Neural crest cell (in vitro differentiated cells): Measurements from ENCODE around the gene SHISA9. TPM values are rescaled to one million over a fixed set of nuclear protein-coding genes. Genes with fewer than 3 reads are reported as not detected.

Experiments
- DNase-seq: peaks from one replicate; pipeline ENCODE4 v3.0.0; 2021; ENCODE audit warnings: low read depth, mixed read lengths, low spot score
- H3K27ac Mint-ChIP-seq: one replicate; pipeline ENCODE4 v1.8.0; 2021; ENCODE audit warnings: mild to moderate bottlenecking, mixed read lengths; ENCODE audit not compliant: unreplicated experiment
- H3K27me3 Mint-ChIP-seq: 2 replicates; pipeline ENCODE4 v1.8.0; 2021; ENCODE audit warnings: low read depth, mild to moderate bottlenecking, mixed read lengths
- H3K36me3 Mint-ChIP-seq: 2 replicates; pipeline ENCODE4 v1.8.0; 2021; ENCODE audit warnings: low read depth, mild to moderate bottlenecking, mixed read lengths
- H3K4me1 Mint-ChIP-seq: 2 replicates; pipeline ENCODE4 v1.8.0; 2021; ENCODE audit warnings: mixed read lengths
- H3K4me3 Mint-ChIP-seq: one replicate; pipeline ENCODE4 v1.8.0; 2021; ENCODE audit warnings: mild to moderate bottlenecking, mixed read lengths
- H3K9me3 Mint-ChIP-seq: 2 replicates; pipeline ENCODE4 v1.8.0; 2021; ENCODE audit warnings: mixed read lengths
- CTCF ChIP-seq: fragments of 200-600 bp; sonication (generic); conservative IDR thresholded peaks from 2 replicates; pipeline ENCODE4 v1.5.0; 2021; ENCODE audit warnings: antibody characterized with exemption, mild to moderate bottlenecking
- total RNA-seq: library from RNA; stranded (reverse); gene quantifications from 2 replicates; pipeline ENCODE4 v1.2.1, GENCODE V29; 2021

The SHISA9 gene
- total RNA-seq, 1 donor from 2014 or later: 1.3 TPM

- Mint-ChIP-seq H3K36me3 (no peaks in the 10 kb centered on the region), H3K9me3 (no peaks in the 10 kb centered on the region), H3K4me3 (no peak overlapping the region), H3K27me3 (no peaks in the 10 kb centered on the region), H3K27ac (no peak overlapping the region), H3K4me1 (no peaks in the 10 kb centered on the region)
- TF ChIP-seq CTCF: no peak
- no peak for DNase-seq
These were observed 175.5 kb downstream of the SHISA9 start for GRCh38 chr16:13076878-13077277.

- H3K36me3 Mint-ChIP-seq: no peaks in the 10 kb centered on the region
- H3K9me3 Mint-ChIP-seq: no peaks in the 10 kb centered on the region
- TF ChIP-seq CTCF: no peak
- H3K4me3 Mint-ChIP-seq: no peak overlapping the region
- no peak for DNase-seq
- H3K27me3 Mint-ChIP-seq: no peaks in the 10 kb centered on the region
- no peaks in the 10 kb centered on the region for H3K4me1 Mint-ChIP-seq
- H3K27ac Mint-ChIP-seq: no peak overlapping the region
These were observed 176.4 kb downstream of the SHISA9 start for GRCh38 chr16:13077816-13078215.

- Mint-ChIP-seq H3K9me3 (peaks cover 5% of the 10 kb centered on the region), H3K27ac (no peak overlapping the region)
These were observed 179.1 kb downstream of the SHISA9 start for GRCh38 chr16:13080531-13080930.

GRCh38 chr16:13081825-13082331, 180.5 kb downstream of the SHISA9 start:
- Mint-ChIP-seq H3K36me3 (no peaks in the 10 kb centered on the region), H3K4me3 (no peak overlapping the region), H3K27ac (no peak overlapping the region), H3K27me3 (no peaks in the 10 kb centered on the region), H3K9me3 (peaks cover 8% of the 10 kb centered on the region), H3K4me1 (peaks cover 4% of the 10 kb centered on the region)
- DNase-seq: no peak
- TF ChIP-seq CTCF: no peak

More at GRCh38 chr16:13080531-13080930, 179.1 kb downstream of the SHISA9 start:
- Mint-ChIP-seq H3K4me3 (no peak overlapping the region), H3K27me3 (no peaks in the 10 kb centered on the region), H3K4me1 (peaks cover 4% of the 10 kb centered on the region), H3K36me3 (no peaks in the 10 kb centered on the region)
- DNase-seq: no peak
- TF ChIP-seq CTCF: no peak

- Mint-ChIP-seq H3K27ac (no peak overlapping the region), H3K27me3 (no peaks in the 10 kb centered on the region), H3K9me3 (peaks cover 13% of the 10 kb centered on the region), H3K4me1 (peaks cover 4% of the 10 kb centered on the region), H3K36me3 (peaks cover 3% of the 10 kb centered on the region), H3K4me3 (no peak overlapping the region)
- DNase-seq: no peak
- TF ChIP-seq CTCF: no peak
These were observed 182.3 kb downstream of the SHISA9 start for GRCh38 chr16:13083681-13084080.
